DND-41 (cell line): ENCODE measurements around the gene TMEM121.

ENCODE experiments used
- ATAC-seq: fragments of 200-7000 bp; cut with Tn5 transposase; 3 replicates; pipeline ENCODE4 v1.9.1; 2021; ENCODE audit warnings: low read depth; ENCODE audit not compliant: insufficient read depth
- DNase-seq: peaks from one replicate; pipeline ENCODE4 v3.0.0-alpha.2; 2020
- H2AFZ ChIP-seq: 2 replicates; pipeline ENCODE4 v1.6.0; 2012; ENCODE audit warnings: low read depth, low read length
- H3K27ac ChIP-seq: 2 replicates; pipeline ENCODE4 v1.5.1; 2012; ENCODE audit warnings: low read length, inconsistent platforms
- H3K27me3 ChIP-seq: fragments of 200-600 bp; sonication (generic); 2 replicates; pipeline ENCODE4 v1.6.0; 2012; ENCODE audit warnings: low read length, mild to moderate bottlenecking, inconsistent platforms; ENCODE audit not compliant: insufficient read depth, poor library complexity
- H3K36me3 ChIP-seq: 2 replicates; pipeline ENCODE4 v1.5.1; 2012; ENCODE audit warnings: low read length, inconsistent platforms; ENCODE audit not compliant: insufficient read depth
- H3K4me1 ChIP-seq: 2 replicates; pipeline ENCODE4 v1.5.1; 2012; ENCODE audit warnings: mild to moderate bottlenecking, low read length; ENCODE audit not compliant: insufficient read depth
- H3K4me2 ChIP-seq: 2 replicates; pipeline ENCODE4 v1.6.0; 2012; ENCODE audit warnings: mild to moderate bottlenecking, moderate library complexity, low read length, inconsistent platforms; ENCODE audit not compliant: insufficient read depth
- H3K4me3 ChIP-seq, 2 experiments: fragments of 200-600 bp in 1 of 2; shearing (Covaris generic) in 1 of 2; 2 replicates each; pipeline ENCODE4 v1.5.1; 2012 to 2016; ENCODE audit warnings: inconsistent platforms in 2 of 2, low read length in 2 of 2, mild to moderate bottlenecking in 2 of 2, low read depth in 1 of 2, moderate library complexity in 1 of 2
- H3K79me2 ChIP-seq: 2 replicates; pipeline ENCODE4 v1.6.0; 2012; ENCODE audit warnings: low read length, inconsistent platforms; ENCODE audit not compliant: insufficient read depth
- H3K9ac ChIP-seq: 2 replicates; pipeline ENCODE4 v1.6.0; 2012; ENCODE audit warnings: low read depth, mild to moderate bottlenecking, inconsistent platforms, low read length, moderate library complexity
- H3K9me3 ChIP-seq: 2 replicates; pipeline ENCODE4 v1.5.1; 2012; ENCODE audit warnings: low read length, moderate library complexity, mild to moderate bottlenecking, inconsistent platforms; ENCODE audit not compliant: insufficient read depth, severe bottlenecking
- H4K20me1 ChIP-seq: 2 replicates; pipeline ENCODE4 v1.6.0; 2012; ENCODE audit warnings: low read length; ENCODE audit not compliant: insufficient read depth
- CTCF ChIP-seq: IDR thresholded peaks from 2 replicates; pipeline ENCODE4 v1.5.1; 2012; ENCODE audit warnings: borderline replicate concordance, low read length, moderate library complexity, mild to moderate bottlenecking; ENCODE audit not compliant: poor library complexity, severe bottlenecking; ENCODE audit errors: extremely low read depth
- EZH2 ChIP-seq: IDR thresholded peaks from 3 replicates; pipeline ENCODE4 v1.6.1; 2012; ENCODE audit warnings: borderline replicate concordance, low read depth, mild to moderate bottlenecking, moderate library complexity, low read length, inconsistent platforms; ENCODE audit not compliant: severe bottlenecking

Gene TMEM121

GRCh38 chr14:105498430-105499255 lies 27.7 kb upstream of the TMEM121 start:
- Histone ChIP-seq H3K36me3 (peaks cover 32% of the 10 kb centered on the region), H3K4me2 (no peak overlapping the region), H3K79me2 (no peaks in the 10 kb centered on the region; the same call in 1 of the 2 replicates), H3K27me3 (no peaks in the 10 kb centered on the region), H2AFZ (no peak overlapping the region), H3K9me3 (no peaks in the 10 kb centered on the region), H3K27ac (no peak overlapping the region), H3K9ac (no peak overlapping the region), H4K20me1 (peaks cover 44% of the 10 kb centered on the region), H3K4me1 (peaks cover under 1% of the 10 kb centered on the region; the same call in 1 of the 2 replicates), H3K4me3 (no peak overlapping the region)
- ATAC-seq (no peak), DNase-seq (no peak)
- no peak for TF ChIP-seq CTCF
- no peak for TF ChIP-seq EZH2

- Histone ChIP-seq H3K9me3 (no peaks in the 10 kb centered on the region), H3K27me3 (no peaks in the 10 kb centered on the region), H3K27ac (no peak overlapping the region), H3K36me3 (peaks cover 27% of the 10 kb centered on the region), H3K9ac (no peak overlapping the region), H3K79me2 (no peaks in the 10 kb centered on the region), H3K4me1 (no peaks in the 10 kb centered on the region), H4K20me1 (peaks cover 38% of the 10 kb centered on the region), H2AFZ (no peak overlapping the region), H3K4me3 (no peak overlapping the region), H3K4me2 (no peak overlapping the region)
- DNase-seq (no peak), ATAC-seq (peak; percentile 11; the same call in 1 of the 3 replicates)
- TF ChIP-seq CTCF (no peak), EZH2 (no peak)
Observed at GRCh38 chr14:105499256-105500035, 26.9 kb upstream of the TMEM121 start.

GRCh38 chr14:105500036-105500725 lies 26.2 kb upstream of the TMEM121 start:
- Histone ChIP-seq H3K36me3 (peaks cover 25% of the 10 kb centered on the region), H2AFZ (no peak overlapping the region), H3K4me2 (no peak overlapping the region), H3K27ac (no peak overlapping the region), H3K4me1 (no peaks in the 10 kb centered on the region), H3K9me3 (no peaks in the 10 kb centered on the region), H4K20me1 (peaks cover 33% of the 10 kb centered on the region), H3K4me3 (no peak overlapping the region), H3K79me2 (no peaks in the 10 kb centered on the region), H3K27me3 (no peaks in the 10 kb centered on the region), H3K9ac (no peak overlapping the region)
- TF ChIP-seq EZH2 (no peak), CTCF (no peak)
- ATAC-seq (no peak), DNase-seq (no peak)
